CD4-positive, alpha-beta T cell (primary cell): ENCODE data around the gene AKR1C8. TPM values are rescaled to one million over a fixed set of nuclear protein-coding genes. Genes with fewer than 3 reads are reported as not detected.

ENCODE experiments used
- ATAC-seq: fragments of 200-7000 bp; cut with Tn5 transposase; one replicate; pipeline ENCODE4 v1.10.0; 2022; ENCODE audit warnings: mild to moderate bottlenecking; ENCODE audit not compliant: poor library complexity
- CTCF ChIA-PET: fragments of 350-600 bp; sonication (Branson Sonifier 250); formaldehyde crosslinking; loops from one replicate; lab custom pipeline; 2021; ENCODE audit warnings: antibody characterized with exemption, inconsistent platforms; lab: Charles Lee
- POLR2A ChIA-PET: fragments of 350-600 bp; sonication (Branson Sonifier 250); formaldehyde crosslinking; loops from one replicate; lab custom pipeline; 2021; ENCODE audit warnings: antibody characterized with exemption, inconsistent platforms; lab: Charles Lee
- DNase-seq, 14 experiments: peaks; one replicate each; pipeline ENCODE4 v3.0.0-alpha.2; 2013 to 2020; ENCODE audit warnings: mixed read lengths in 2 of 14
- H3K27ac ChIP-seq, 2 donors: one replicate each; pipeline versions ENCODE4 v1.5.1 to v1.7.0; 2013; ENCODE audit warnings: low read length in 2 of 2, low read depth in 1 of 2, mild to moderate bottlenecking in 1 of 2
- H3K27me3 ChIP-seq, 2 experiments: 1 replicate in 1 of 2; 2 replicates in 1 of 2; pipeline versions ENCODE4 v1.6.1 to v1.7.0; 2013; ENCODE audit warnings: low read length in 2 of 2, control low read depth in 1 of 2, mild to moderate bottlenecking in 1 of 2, moderate library complexity in 1 of 2; ENCODE audit not compliant: insufficient read depth in 2 of 2, control insufficient read depth in 1 of 2
- H3K36me3 ChIP-seq: one replicate; pipeline ENCODE4 v1.6.1; 2013; ENCODE audit warnings: low read length, control low read depth; ENCODE audit not compliant: insufficient read depth
- H3K4me1 ChIP-seq: one replicate; pipeline ENCODE4 v1.6.1; 2013; ENCODE audit warnings: low read length, control low read depth; ENCODE audit not compliant: insufficient read depth
- H3K4me3 ChIP-seq: one replicate; pipeline ENCODE4 v1.5.1; 2013; ENCODE audit warnings: mild to moderate bottlenecking, low read length, moderate library complexity
- H3K9me3 ChIP-seq, 2 experiments: 1 replicate in 1 of 2; 2 replicates in 1 of 2; pipeline versions ENCODE4 v1.6.1 to v1.7.0; 2013; ENCODE audit warnings: low read length in 2 of 2, mild to moderate bottlenecking in 2 of 2, control low read depth in 1 of 2, moderate library complexity in 1 of 2; ENCODE audit not compliant: control insufficient read depth in 1 of 2, insufficient read depth in 1 of 2
- H3K27ac Mint-ChIP-seq: one replicate; pipeline ENCODE4 v1.8.0; 2020; ENCODE audit warnings: mixed read lengths
- H3K27me3 Mint-ChIP-seq: one replicate; pipeline ENCODE4 v1.8.0; 2021; ENCODE audit warnings: mixed read lengths
- H3K36me3 Mint-ChIP-seq: one replicate; pipeline ENCODE4 v1.8.0; 2021; ENCODE audit warnings: low read depth, mixed read lengths
- H3K4me1 Mint-ChIP-seq: one replicate; pipeline ENCODE4 v1.8.0; 2021; ENCODE audit warnings: low read depth, mixed read lengths
- H3K4me3 Mint-ChIP-seq: one replicate; pipeline ENCODE4 v1.8.0; 2020; ENCODE audit warnings: mild to moderate bottlenecking, mixed read lengths
- H3K9me3 Mint-ChIP-seq: one replicate; pipeline ENCODE4 v1.8.0; 2020; ENCODE audit warnings: mixed read lengths
- intact Hi-C, 2 experiments: fragments of 100-400 bp; cut with DNase I in 1 of 2; cut with micrococcal nuclease in 1 of 2; formaldehyde crosslinking; loops; one replicate each; pipeline versions ENCODE4 v1.15.1 to v1.9.0; 2023 to 2025; cut with DNase I, micrococcal nuclease
- total RNA-seq, 174 experiments: library from RNA in 2 of 174; stranded (reverse) in 2 of 174; gene quantifications; one replicate each; pipeline ENCODE4 v1.2.3 and lab custom pipeline; 2021 to 2026
- TF ChIP-seq, protein P1 (sequence below): fragments of 200-600 bp; IDR thresholded peaks from one replicate; pipeline ENCODE4 v1.8.0; 2022; ENCODE audit warnings: antibody characterized with exemption, mild to moderate bottlenecking

The AKR1C8 gene
- total RNA-seq, 2 experiments from 2014 or later = 0.27 to 0.28 TPM

DNA sequence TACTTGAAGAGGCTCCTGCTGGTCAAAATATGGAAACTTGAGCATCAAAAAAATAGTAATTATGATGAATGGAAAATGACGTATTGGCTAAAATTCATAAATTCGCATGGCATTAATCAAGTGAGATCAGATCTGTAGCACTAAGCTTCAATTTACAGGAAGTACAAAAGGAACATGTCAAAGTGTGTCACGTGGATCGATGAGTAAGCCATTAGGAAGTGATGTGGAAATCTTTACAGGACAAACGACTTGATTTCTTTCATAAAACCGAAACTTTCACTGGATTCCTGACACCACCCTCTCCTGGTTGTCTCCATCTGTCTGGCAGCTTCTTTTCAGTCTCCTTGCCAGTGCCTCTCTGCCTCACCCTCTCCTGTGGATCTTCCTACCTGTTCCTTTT lies 25.8 kb downstream of the AKR1C8 start:
- Histone ChIP-seq H3K27ac (no peak overlapping the region), H3K9me3 (no peaks in the 10 kb centered on the region), H3K27me3 (no peaks in the 10 kb centered on the region), H3K36me3 (no peaks in the 10 kb centered on the region), H3K4me3 (no peak overlapping the region), H3K4me1 (no peaks in the 10 kb centered on the region)
- no peaks in the 10 kb centered on the region for H3K27me3 Mint-ChIP-seq
- no peaks in the 10 kb centered on the region for H3K4me1 Mint-ChIP-seq
- POLR2A ChIA-PET = no interaction called here
- no peak overlapping the region for H3K27ac Mint-ChIP-seq
- TF ChIP-seq, protein P1, sequence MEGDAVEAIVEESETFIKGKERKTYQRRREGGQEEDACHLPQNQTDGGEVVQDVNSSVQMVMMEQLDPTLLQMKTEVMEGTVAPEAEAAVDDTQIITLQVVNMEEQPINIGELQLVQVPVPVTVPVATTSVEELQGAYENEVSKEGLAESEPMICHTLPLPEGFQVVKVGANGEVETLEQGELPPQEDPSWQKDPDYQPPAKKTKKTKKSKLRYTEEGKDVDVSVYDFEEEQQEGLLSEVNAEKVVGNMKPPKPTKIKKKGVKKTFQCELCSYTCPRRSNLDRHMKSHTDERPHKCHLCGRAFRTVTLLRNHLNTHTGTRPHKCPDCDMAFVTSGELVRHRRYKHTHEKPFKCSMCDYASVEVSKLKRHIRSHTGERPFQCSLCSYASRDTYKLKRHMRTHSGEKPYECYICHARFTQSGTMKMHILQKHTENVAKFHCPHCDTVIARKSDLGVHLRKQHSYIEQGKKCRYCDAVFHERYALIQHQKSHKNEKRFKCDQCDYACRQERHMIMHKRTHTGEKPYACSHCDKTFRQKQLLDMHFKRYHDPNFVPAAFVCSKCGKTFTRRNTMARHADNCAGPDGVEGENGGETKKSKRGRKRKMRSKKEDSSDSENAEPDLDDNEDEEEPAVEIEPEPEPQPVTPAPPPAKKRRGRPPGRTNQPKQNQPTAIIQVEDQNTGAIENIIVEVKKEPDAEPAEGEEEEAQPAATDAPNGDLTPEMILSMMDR = no peak
- DNase-seq (peak in 2 of 14 experiments; percentile 2 to 14), ATAC-seq (no peak)
- H3K36me3 Mint-ChIP-seq = peaks cover 4% of the 10 kb centered on the region
- intact Hi-C loops = no loop called here
- no peak overlapping the region for H3K4me3 Mint-ChIP-seq
- CTCF ChIA-PET = no interaction called here
- H3K9me3 Mint-ChIP-seq = peaks cover 8% of the 10 kb centered on the region

DNA sequence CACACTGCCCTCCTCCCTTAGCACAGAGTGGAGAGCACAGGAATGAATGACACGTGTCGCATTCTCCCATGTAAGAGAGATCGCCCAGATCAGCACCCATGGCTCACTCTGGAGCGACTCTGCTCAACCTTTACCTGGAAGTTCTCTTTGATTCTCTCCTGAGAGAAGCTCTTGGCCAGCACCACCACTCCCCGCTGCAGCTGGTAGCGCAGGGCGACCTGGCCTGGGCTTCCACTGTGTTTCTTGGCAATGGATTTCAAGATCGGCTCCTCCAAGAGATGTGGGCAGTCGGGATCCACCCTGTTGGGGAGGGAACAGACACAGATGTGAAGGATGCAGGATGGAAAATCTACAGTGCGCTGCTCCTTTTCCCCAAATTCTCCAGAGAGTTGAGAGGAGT lies 27.4 kb downstream of the AKR1C8 start:
- Mint-ChIP-seq H3K27me3 (no peaks in the 10 kb centered on the region), H3K9me3 (peaks cover 2% of the 10 kb centered on the region), H3K36me3 (no peaks in the 10 kb centered on the region), H3K4me3 (no peak overlapping the region), H3K4me1 (no peaks in the 10 kb centered on the region), H3K27ac (no peak overlapping the region)
- Histone ChIP-seq H3K4me3 (no peak overlapping the region), H3K9me3 (no peaks in the 10 kb centered on the region), H3K27me3 (no peaks in the 10 kb centered on the region), H3K4me1 (no peaks in the 10 kb centered on the region), H3K36me3 (no peaks in the 10 kb centered on the region), H3K27ac (no peak overlapping the region)
- TF ChIP-seq, protein P1 = no peak
- CTCF ChIA-PET = no interaction called here
- ATAC-seq = no peak
- POLR2A ChIA-PET = no interaction called here
- DNase-seq = no peak
- intact Hi-C loops = no loop called here

GRCh38 chr10:5155951-5156350 lies 29.0 kb downstream of the AKR1C8 start:
- Histone ChIP-seq H3K4me1 (no peaks in the 10 kb centered on the region), H3K9me3 (no peaks in the 10 kb centered on the region), H3K4me3 (no peak overlapping the region), H3K27ac (no peak overlapping the region), H3K27me3 (no peaks in the 10 kb centered on the region), H3K36me3 (no peaks in the 10 kb centered on the region)
- TF ChIP-seq, protein P1 = no peak
- Mint-ChIP-seq H3K27me3 (no peaks in the 10 kb centered on the region), H3K4me3 (no peak overlapping the region), H3K4me1 (no peaks in the 10 kb centered on the region), H3K9me3 (peaks cover 2% of the 10 kb centered on the region), H3K36me3 (no peaks in the 10 kb centered on the region), H3K27ac (no peak overlapping the region)
- ChIA-PET POLR2A (no interaction called here), CTCF (no interaction called here)
- DNase-seq (no peak), ATAC-seq (no peak)
- intact Hi-C loops = no loop called here
